ELF-1 (cell line): Measurements from ENCODE around the gene COQ7.

Experiments
- DNase-seq: peaks from one replicate; pipeline ENCODE4 v3.0.0-alpha.2; 2016; ENCODE audit warnings: low read depth, low spot score

Gene COQ7

GRCh38 chr16:19112099-19112407 is 44.6 kb downstream of the COQ7 start:
- no peak for DNase-seq

DNA sequence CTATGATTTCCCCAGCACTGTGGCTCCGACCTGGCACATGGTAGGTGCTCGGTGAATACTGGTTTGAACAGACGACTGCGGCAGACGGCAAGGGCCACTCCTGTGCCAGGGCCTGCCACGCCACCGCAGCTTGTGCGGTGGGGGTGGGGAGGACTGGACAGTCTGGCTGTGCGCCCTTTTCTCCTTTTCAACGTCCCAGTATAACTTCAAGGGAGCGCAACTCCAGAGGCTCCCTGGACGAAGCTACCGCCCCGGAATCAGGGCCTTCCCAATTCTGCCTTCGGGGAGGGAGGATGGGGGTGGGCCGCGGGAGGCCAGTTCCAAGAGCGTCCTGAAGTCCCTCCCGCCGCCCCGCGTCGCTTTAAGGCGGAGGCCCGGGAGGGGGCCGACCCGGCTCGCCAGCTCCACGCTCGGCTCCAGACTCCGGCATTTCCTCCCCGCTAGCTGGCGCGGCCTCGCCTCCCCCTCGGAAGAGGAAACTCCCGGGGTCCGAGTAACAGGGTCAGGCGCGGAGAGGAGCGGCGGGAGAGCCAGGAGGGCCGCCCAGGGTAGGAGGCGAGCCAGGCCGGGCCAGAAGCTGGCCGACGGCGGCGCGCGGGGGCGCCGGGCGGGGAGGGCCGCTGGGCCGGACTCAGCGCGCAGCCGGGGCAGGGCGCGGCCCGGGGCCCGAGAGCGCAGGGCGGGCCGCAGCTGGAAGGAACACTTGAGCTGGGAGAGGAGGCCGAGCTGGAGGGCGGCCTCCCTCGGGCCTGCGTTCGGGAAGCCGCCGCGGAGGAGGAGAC is 46.4 kb downstream of the COQ7 start, which contains the start of gene ITPRIPL2:
Gene ITPRIPL2, plus strand, starts transcription at position 388 of the 782 bp plus-strand sequence. CDS start 498 bp downstream, outside the sequence.
- peak; percentile 81 for DNase-seq

DNA sequence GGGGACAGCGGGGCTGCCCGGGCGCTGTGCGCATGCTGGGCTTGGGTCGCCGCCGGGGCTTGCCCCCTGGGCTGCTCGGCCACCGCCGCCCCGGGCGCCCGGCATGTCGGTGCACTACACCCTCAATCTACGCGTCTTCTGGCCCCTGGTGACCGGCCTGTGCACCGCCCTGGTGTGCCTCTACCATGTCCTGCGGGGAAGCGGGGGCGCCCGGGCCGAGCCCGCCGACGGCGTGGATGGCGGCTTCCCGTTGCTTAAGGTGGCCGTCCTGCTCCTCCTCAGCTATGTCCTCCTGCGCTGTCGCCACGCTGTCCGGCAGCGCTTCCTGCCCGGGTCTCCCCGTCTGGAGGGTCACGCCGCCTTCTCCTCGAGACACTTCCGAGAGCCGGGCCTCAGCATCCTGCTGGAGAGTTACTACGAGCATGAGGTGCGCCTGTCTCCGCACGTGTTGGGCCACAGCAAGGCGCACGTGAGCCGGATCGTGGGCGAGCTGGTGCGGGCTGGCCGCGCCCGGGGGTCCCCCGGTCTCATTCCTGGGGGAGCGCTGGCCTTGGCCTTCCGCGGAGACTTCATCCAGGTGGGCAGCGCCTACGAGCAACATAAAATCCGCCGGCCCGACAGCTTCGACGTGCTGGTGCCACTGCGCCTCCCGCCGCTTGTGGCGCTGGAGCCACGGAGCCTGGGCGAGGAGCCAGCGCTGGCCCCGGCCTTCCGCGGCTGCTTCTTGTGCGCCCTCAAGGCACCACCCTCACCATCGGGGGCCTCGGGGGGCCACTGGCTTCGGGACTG is 47.1 kb downstream of the COQ7 start:
- DNase-seq = peak; percentile 74

- DNase-seq = no peak
Observed at GRCh38 chr16:19115148-19116021, 48.0 kb downstream of the COQ7 start.

DNA sequence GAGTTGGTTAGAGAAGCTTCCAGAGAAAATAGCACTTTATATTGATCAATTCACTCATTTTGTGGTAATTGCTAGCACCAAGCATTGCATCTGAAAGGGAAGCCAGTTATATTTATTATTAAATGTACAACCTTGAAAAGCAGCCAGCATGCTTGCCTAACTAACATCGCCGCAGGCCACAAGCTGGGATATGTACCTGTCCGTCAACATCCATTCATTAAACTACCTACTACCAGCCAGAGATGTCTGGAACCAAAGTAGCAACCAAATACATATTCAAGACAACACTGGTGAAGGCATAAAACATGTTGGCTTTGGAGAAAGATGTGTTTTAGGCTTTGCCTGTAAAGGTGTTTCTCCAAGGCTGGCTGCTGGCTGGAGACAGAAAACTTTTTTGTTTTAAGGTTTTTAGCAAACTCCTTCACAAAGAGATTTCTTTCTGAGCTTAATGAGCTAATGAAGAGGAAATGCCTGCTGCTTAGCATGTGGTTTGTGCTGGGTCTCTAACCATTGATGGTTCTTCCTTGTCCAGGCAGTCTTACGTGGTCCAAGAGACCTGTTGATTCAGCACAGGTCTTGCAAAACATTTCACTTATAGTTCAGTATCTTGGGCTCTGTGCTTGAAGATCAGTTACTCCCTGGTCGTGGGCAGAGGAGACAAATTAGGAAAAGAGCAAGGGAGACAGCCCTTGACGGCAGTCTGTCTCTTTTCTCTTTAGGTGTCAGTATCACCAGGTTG is 49.5 kb downstream of the COQ7 start:
- DNase-seq = no peak

GRCh38 chr16:19118938-19119431 is 51.6 kb downstream of the COQ7 start:
- no peak for DNase-seq

DNA sequence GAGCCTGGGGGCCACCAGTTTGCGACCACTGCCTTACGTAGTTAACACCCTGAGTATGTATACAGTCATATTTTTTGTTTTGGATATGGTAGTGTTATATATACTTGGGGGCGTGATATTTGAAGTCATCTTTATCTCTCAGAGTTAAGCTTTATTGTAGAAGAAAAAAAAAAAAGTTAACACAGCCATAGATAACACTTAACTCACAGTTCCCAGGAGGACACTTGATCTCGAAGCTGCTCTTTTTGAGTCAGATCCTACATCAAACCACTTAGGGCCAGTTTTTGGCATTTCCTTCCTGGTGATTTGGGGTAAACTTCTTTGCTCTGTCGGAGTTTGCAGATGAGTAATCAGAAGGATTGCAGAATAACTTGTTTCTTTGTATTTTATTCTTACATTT is 52.1 kb downstream of the COQ7 start:
- no peak for DNase-seq

- DNase-seq = no peak
Observed at GRCh38 chr16:19123535-19124178, 56.2 kb downstream of the COQ7 start.

DNA sequence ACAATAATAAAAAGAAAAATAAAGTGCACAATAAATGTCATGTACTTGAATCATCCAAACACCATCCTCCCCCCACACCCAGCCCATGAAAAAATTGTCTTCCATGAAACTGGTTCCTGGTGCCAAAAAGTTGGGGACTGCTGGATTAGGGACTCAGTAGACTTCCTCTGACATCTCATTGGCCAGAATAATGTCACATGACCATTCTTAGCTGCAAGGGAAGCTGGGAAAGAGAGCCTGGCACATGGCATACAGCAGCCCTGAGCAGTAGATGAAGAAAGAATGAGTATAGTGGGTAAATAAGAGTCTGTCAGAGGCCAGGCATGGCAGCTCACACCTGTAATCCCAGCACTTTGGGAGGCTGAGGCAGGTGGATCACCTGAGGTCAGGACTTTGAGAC is 58.9 kb downstream of the COQ7 start:
- no peak for DNase-seq

GRCh38 chr16:19127205-19127604 is 59.8 kb downstream of the COQ7 start:
- no peak for DNase-seq

DNA sequence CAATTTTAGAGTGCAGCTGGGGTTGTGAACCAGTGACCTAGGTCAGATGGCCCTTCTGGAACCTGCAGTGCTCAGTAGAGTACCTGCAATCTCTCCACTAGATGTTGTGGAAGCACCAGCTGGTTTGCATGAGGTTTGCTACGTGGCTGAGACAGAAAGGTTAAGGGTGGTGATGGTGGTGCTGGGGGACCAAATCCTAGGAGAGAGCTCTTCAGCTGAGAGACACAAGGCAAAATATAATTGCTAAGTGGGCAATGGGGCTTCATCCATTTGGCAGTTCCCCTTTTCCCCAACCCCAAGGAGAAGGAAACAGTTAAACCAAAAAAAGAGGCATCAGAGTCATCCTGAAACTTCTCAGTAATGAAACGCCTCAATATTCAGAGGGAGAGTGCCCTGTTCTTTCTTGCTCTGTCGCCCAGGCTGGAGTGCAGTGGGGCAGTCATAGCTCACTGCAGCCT is 60.3 kb downstream of the COQ7 start:
- DNase-seq = no peak

GRCh38 chr16:19128454-19129200 is 61.2 kb downstream of the COQ7 start:
- DNase-seq = no peak
